Body of pancreas (tissue), 4 donors: ENCODE measurements around the gene ATG4B. TPM values are rescaled to one million over a fixed set of nuclear protein-coding genes. Genes with fewer than 3 reads are reported as not detected.

Source experiments
- ATAC-seq: fragments of 150-250 bp; one replicate; pipeline ENCODE4 v1.9.1; 2016
- DNase-seq, 4 donors: peaks; one replicate each; pipeline ENCODE4 v3.0.0-alpha.2; 2019
- H3K27ac ChIP-seq, 4 donors: fragments of 200-600 bp; sonication (generic); 1 replicate in 3 of 4; 2 replicates in 1 of 4; pipeline versions ENCODE4 v1.5.1 to v1.6.1; 2016 to 2019; ENCODE audit warnings: mild to moderate bottlenecking in 1 of 4, mixed read lengths in 1 of 4, moderate library complexity in 1 of 4
- H3K27me3 ChIP-seq, 2 donors: fragments of 200-600 bp; sonication (generic); one replicate each; pipeline ENCODE4 v1.6.0; 2016; ENCODE audit warnings: mild to moderate bottlenecking in 1 of 2
- H3K36me3 ChIP-seq, 2 donors: fragments of 200-600 bp; sonication (generic); replicated peaks in 1 of 2; 2 replicates each; pipeline ENCODE4 v1.5.1; 2016; ENCODE audit warnings: low read depth in 2 of 2; ENCODE audit not compliant: insufficient read depth in 1 of 2
- H3K4me1 ChIP-seq: fragments of 200-600 bp; sonication (generic); one replicate; pipeline ENCODE4 v1.6.0; 2016
- H3K4me3 ChIP-seq, 2 donors: fragments of 200-600 bp; sonication (generic); 1 replicate in 1 of 2; 2 replicates in 1 of 2; pipeline ENCODE4 v1.5.1; 2016 to 2019
- H3K9me3 ChIP-seq, 3 donors: fragments of 200-600 bp; sonication (generic); 1 replicate in 2 of 3; 2 replicates in 1 of 3; pipeline ENCODE4 v1.5.1; 2016
- POLR2A ChIP-seq, 3 donors: fragments of 450-650 bp; IDR thresholded peaks; one replicate each; pipeline ENCODE4 v1.6.1; 2016; ENCODE audit warnings: antibody characterized with exemption in 3 of 3, mild to moderate bottlenecking in 2 of 3
- WGBS, 2 donors: methylation state at CpG; one replicate each; pipeline ENCODE4 v1.1.5; 2017; 5-methylcytosine and 5-hydroxymethylcytosine counted together
- intact Hi-C: fragments of 100-400 bp; cut with DNase I; formaldehyde crosslinking; loops from one replicate; pipeline ENCODE4 v1.15.1; 2023
- total RNA-seq, 2 donors: library from RNA; depleted of rRNA; stranded (reverse); fragments of >200 nt; gene quantifications; one replicate each; pipeline ENCODE4 v1.1.0, GENCODE V29; 2016
- TF ChIP-seq, protein P1 (sequence below), 7 experiments: fragments of 450-650 bp in 4 of 7; fragments of 200-600 bp in 3 of 7; sonication (generic) in 3 of 7; IDR thresholded peaks; one replicate each; pipeline ENCODE4 v1.5.1; 2016 to 2019; ENCODE audit warnings: antibody characterized with exemption in 7 of 7

Gene ATG4B
- total RNA-seq, 2 donors from 2014 or later = 27.5 to 54.4 TPM

GRCh38 chr2:241609859-241610793, 27.4 kb upstream of the ATG4B start:
- ATAC-seq (peak; percentile 96), DNase-seq (peak; percentile 83 to 90 (median 87))
- no peaks in the 10 kb centered on the region for H3K9me3 ChIP-seq
- TF ChIP-seq POLR2A (IDR thresholded peaks at IDR 0.05) = peak; percentile 31 to 45 (median 38)
- TF ChIP-seq, protein P1, sequence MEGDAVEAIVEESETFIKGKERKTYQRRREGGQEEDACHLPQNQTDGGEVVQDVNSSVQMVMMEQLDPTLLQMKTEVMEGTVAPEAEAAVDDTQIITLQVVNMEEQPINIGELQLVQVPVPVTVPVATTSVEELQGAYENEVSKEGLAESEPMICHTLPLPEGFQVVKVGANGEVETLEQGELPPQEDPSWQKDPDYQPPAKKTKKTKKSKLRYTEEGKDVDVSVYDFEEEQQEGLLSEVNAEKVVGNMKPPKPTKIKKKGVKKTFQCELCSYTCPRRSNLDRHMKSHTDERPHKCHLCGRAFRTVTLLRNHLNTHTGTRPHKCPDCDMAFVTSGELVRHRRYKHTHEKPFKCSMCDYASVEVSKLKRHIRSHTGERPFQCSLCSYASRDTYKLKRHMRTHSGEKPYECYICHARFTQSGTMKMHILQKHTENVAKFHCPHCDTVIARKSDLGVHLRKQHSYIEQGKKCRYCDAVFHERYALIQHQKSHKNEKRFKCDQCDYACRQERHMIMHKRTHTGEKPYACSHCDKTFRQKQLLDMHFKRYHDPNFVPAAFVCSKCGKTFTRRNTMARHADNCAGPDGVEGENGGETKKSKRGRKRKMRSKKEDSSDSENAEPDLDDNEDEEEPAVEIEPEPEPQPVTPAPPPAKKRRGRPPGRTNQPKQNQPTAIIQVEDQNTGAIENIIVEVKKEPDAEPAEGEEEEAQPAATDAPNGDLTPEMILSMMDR (IDR thresholded peaks at IDR 0.05) = peak; percentile 33 to 86 (median 49)
- H3K27me3 ChIP-seq = no peaks in the 10 kb centered on the region
- WGBS, 2 donors = 11 to 40% methylated on average over 8 to 48 of the region's 76 CpGs
- peak overlapping the region in 3 of 4 donors; percentile 52 to 62 (median 59) for H3K27ac ChIP-seq
- intact Hi-C loops = no loop called here
- peaks cover 0 to under 1% of the 10 kb centered on the region in 2 donors for H3K36me3 ChIP-seq
- peaks cover 17% of the 10 kb centered on the region for H3K4me1 ChIP-seq
- H3K4me3 ChIP-seq = peak overlapping the region in 1 of 2 donors; percentile 5

- DNase-seq (no peak), ATAC-seq (no peak)
- H3K36me3 ChIP-seq = no peaks in the 10 kb centered on the region
- 87 to 96% methylated on average over 5 to 13 of the region's 13 CpGs for WGBS, 2 donors
- H3K4me1 ChIP-seq = peaks cover 17% of the 10 kb centered on the region
- H3K27ac ChIP-seq = peak overlapping the region in 1 of 4 donors; percentile 62
- TF ChIP-seq POLR2A (IDR thresholded peaks at IDR 0.05) = no peak
- intact Hi-C loops = no loop called here
- no peaks in the 10 kb centered on the region for H3K9me3 ChIP-seq
- H3K27me3 ChIP-seq = no peaks in the 10 kb centered on the region
- no peak overlapping the region for H3K4me3 ChIP-seq
Measured at GRCh38 chr2:241611062-241611461, 26.4 kb upstream of the ATG4B start.

DNA sequence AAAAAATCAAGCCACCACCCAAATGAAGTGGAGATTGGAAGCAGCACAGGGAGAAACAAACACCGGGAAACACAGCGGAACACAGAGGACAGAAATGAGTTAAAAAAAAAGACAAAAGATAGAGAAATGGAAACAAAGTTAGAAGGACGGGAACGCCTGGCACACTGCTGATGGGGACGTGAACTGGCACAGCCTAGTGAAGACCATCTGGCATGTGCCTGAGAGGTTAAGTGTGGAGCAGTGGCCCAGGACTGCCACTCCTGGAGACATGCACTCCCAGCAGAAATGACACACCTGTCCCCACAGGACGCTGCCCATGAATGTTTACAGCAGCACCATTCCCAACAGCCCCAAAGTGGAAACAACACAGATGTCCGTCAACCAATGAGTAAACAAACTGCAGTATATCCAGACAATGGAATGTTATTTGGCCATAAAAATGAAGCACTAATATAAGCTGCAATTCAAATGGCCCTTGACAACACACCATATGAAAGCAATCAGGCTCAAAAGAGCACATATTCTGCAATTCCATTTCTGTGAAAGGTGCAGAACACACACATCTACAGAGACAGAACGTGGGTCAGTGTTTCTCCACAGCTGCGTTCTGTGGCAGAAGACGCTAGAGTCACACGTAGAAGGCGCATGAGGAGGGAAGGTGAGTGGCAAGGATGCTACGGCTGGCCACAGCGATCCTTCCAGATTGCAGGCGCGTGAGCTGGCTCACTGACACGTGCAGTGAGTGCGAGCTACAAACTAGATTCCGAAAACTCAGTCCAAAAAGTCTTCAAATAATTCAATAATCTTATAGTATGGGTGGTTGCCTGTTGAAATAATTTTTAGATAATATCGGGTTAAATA, 25.1 kb upstream of the ATG4B start:
- ATAC-seq (no peak), DNase-seq (no peak)
- H3K9me3 ChIP-seq = no peaks in the 10 kb centered on the region
- no peak overlapping the region for H3K27ac ChIP-seq
- 84 to 89% methylated on average over 20 of the region's 20 CpGs for WGBS, 2 donors
- peaks cover 17% of the 10 kb centered on the region for H3K4me1 ChIP-seq
- TF ChIP-seq POLR2A (IDR thresholded peaks at IDR 0.05) = no peak
- TF ChIP-seq, protein P1 (IDR thresholded peaks at IDR 0.05) = no peak
- intact Hi-C loops = no loop called here
- H3K36me3 ChIP-seq = no peaks in the 10 kb centered on the region
- no peak overlapping the region for H3K4me3 ChIP-seq
- H3K27me3 ChIP-seq = no peaks in the 10 kb centered on the region

DNA sequence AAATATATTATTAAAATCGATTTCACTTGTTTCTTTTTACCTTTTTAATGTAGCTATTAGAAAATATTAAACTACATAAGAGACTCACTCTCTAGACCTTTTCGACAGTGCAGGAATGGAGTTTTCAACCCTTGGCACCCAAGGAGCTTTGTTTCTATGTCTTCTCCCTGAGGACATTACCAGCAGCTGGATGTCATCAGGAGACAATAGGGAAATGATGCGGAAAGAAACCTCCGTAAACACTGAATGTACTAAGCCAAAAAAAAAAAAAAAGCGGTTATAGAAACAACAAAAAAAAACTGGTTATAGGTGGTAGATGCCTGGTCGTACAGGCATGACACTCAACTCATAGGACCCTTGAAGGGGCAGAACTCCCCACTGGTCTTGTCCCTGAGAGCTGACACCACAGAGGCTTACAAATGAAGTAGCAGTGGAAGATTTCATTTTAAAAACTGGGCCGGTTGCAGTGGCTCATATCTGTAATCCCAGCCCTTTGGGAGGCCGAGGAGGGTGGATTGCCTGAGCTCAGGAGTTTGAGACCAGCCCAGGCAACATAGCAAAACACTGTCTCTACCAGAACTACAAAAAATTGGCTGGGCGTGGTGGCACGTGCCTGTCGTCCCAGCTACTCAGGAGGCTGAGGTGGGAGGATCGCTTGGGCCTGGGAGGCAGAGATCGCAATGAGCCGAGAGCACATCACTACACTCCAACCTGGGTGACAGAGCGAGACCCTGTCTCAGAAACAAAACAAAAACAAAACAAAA, 24.3 kb upstream of the ATG4B start:
- WGBS, 2 donors = 82% methylated on average over 15 of the region's 15 CpGs
- no peak overlapping the region for H3K27ac ChIP-seq
- intact Hi-C loops = no loop called here

More for the DNA sequence above, 24.3 kb upstream of the ATG4B start:
- ATAC-seq = no peak
- TF ChIP-seq, protein P1 (IDR thresholded peaks at IDR 0.05) = no peak
- TF ChIP-seq POLR2A (IDR thresholded peaks at IDR 0.05) = no peak
- no peaks in the 10 kb centered on the region for H3K9me3 ChIP-seq
- no peak for DNase-seq
- no peaks in the 10 kb centered on the region for H3K36me3 ChIP-seq
- no peak overlapping the region for H3K4me3 ChIP-seq
- no peaks in the 10 kb centered on the region for H3K27me3 ChIP-seq
- peaks cover 22% of the 10 kb centered on the region for H3K4me1 ChIP-seq
